ENCODE data around the gene ANKRD12.

The ANKRD12 gene

GRCh38 chr18:9184998-9185613 lies 48.5 kb downstream of the ANKRD12 start:
- DNase-seq (ENCODE audit: low spot score): no peak

- no peak for DNase-seq (ENCODE audit: low spot score)
Observed at GRCh38 chr18:9188359-9189231, 52.0 kb downstream of the ANKRD12 start.

DNA sequence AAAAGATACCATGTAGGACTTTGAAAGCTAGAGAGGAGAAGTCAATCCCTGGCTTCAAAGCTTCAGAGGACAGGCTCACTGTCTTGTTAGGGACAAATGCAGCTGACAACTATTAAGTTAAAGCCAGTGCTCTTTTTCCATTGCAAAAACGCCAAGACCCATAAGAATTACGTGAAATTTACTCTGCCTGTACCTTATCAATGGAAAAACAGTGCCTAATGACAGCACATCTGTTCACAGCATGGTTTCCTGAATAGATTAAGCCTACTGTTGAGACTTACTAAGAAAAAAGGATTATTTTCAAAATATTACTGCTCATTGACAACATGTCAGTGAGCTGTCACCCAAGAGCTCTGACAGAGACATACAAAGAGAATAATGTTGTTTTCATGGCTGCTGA lies 52.9 kb downstream of the ANKRD12 start:
- DNase-seq (ENCODE audit: low spot score): no peak

DNA sequence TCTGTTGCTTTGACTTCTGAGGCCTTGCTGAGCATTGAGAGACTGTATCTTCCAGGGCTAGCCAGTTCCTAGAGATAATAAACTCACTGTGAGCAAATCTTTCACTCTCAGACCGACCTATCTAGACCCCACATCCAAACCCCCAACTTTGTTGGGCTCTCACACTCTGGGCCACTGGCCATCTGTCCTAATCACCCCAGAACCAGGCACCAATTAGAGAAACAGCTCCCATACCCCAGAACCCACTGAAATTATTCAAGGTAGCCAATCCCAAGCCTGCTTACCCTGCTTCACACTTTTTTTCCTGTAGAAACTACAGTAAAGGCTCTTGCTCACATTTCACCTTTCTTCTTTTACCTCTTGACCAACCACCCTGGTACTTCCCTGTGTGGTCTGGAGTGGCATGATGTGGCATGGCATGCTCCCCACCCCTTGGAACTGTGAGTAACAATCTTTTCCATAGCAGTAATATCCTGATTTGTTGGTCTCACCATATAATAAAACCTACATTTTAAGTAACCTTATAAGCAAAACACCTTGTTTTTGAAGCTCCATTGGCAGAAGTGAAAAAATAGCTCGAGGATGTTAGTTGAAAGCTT lies 55.2 kb downstream of the ANKRD12 start:
- no peak for DNase-seq (ENCODE audit: low spot score)

DNA sequence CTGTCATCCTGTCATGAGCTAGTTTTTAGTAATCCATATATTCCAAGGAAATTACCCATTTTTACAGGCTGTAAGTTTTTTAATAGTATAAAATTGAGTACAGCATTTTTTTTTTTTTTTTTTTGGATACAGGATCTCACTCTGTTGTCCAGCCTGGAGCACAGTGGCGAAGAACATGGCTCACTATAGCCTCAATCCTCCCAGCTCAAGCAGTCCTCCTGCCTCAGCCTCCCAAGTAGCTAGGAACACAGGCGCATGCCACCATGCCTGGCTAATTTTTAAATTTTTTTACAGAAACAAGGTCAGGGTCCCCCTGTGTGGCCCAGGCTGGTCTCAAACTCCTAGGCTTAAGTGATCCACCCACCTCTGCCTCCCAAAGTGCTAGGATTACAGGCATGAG lies 56.5 kb downstream of the ANKRD12 start:
- no peak for DNase-seq (ENCODE audit: low spot score)

GRCh38 chr18:9196568-9196967 lies 60.0 kb downstream of the ANKRD12 start:
- no peak for DNase-seq (ENCODE audit: low spot score)

- DNase-seq (ENCODE audit: low spot score): no peak
Observed at GRCh38 chr18:9199681-9200080, 63.1 kb downstream of the ANKRD12 start.

DNA sequence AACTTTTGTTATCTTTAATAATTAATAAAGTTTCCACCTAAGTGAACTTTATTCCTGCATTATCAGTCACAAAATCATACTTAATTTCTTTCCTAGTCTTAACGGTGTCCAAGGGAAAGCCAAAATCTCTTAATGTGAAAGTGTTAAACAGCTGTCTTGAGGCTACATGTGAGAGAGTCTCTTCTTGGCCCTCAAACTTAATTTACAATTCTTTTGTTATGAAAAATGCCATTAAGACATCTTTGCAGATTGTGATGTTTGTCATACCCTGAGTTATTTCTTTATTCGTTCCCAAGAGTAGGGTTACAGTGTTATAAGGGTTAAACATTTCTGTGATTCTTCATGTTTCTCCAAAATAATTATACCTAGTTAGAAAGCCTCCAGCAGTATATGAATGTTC lies 64.6 kb downstream of the ANKRD12 start:
- no peak for DNase-seq (ENCODE audit: low spot score)

GRCh38 chr18:9204659-9205058 lies 68.1 kb downstream of the ANKRD12 start:
- DNase-seq (ENCODE audit: low spot score): no peak

GRCh38 chr18:9206421-9206820 lies 69.8 kb downstream of the ANKRD12 start:
- no peak for DNase-seq (ENCODE audit: low spot score)

GRCh38 chr18:9209279-9209678 lies 72.7 kb downstream of the ANKRD12 start:
- no peak for DNase-seq (ENCODE audit: low spot score)

DNA sequence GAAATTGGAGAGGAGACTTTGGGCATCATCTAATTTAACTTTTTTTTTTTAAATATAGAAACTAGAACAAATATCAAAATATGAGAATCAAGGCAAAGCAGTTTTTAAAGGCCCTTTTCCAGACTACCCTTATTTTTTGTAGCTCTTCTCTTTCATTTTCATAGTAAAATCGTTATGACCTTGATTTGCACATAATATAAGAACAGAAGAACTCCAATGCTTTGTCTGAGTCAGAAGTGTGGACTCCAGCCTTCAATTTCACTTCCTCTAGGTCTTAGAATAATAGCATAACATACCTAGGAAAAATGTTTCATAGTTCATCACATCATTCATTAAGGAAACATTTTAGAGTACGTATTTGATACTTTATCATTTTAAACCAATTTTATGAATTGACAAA lies 74.4 kb downstream of the ANKRD12 start:
- DNase-seq (ENCODE audit: low spot score): no peak

DNA sequence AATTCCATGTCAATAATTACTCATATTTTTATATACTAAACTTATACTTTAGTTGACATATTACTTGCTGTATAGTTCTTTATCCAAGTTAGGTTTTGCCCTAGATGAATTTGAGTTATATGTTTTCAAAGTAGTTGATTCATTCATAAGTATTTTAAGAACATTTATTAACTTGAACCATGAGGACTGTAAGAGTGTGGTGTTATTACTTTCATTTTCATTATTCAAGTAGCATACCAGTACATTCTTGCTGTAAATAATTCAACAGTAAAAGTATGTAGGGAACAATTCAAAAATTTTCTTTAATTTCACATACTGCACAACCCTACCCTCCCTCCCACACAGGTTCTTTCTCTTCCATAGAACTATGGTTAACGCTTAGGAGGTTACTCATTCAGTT lies 75.4 kb downstream of the ANKRD12 start:
- no peak for DNase-seq (ENCODE audit: low spot score)

DNA sequence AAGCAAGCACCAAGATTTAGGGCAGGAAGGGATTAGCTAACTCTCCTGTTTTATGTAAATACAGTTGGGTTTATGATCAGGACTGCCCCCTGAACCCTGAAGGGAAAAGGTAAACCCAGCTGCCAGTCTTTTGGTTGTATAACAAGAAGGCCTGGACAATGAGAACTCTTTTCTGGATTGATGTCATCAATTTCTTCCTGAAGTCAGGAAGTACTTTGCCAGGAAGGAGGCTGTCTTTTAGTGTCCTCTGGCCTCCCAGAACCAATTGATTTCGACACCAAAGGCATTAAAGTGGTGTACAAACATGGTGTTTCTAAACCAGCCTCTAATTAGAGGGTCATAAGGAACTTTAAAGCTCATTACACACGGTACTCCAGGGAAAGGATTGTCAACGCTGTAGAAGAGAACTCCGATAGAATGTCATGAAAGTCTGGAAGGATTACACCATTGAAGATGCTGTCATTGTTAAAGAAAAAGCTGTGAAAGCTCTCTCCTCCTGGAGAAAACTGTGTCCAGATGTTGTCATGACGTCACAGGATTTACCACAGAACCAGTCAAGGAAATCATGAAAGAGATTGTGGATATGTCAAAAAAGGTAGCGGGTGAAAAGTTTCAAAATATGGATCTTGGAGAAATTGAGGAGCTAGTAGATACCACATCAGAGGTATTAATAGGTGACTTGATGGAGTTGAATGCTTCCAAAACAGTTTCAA lies 78.8 kb downstream of the ANKRD12 start:
- no peak for DNase-seq (ENCODE audit: low spot score)

DNA sequence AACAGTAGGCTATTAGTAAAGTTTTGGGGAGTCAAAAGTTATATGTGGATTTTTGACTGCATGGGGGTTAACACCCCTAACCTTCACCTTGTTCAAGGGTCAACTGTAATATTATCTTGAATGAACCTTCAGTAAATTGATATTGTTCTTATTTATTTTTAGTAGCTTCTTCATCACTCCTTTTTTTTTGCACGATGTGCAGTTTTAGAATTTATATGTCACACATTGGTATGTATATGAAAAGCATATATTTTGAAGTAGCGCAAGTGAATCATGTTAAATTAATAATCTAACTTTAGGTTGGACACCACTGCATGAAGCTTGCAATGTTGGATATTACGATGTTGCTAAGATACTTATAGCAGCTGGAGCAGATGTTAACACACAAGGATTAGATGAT lies 79.9 kb downstream of the ANKRD12 start:
- DNase-seq (ENCODE audit: low spot score): no peak

GRCh38 chr18:9217743-9218451 lies 81.3 kb downstream of the ANKRD12 start:
- DNase-seq (ENCODE audit: low spot score): no peak

GRCh38 chr18:9221040-9221439 lies 84.5 kb downstream of the ANKRD12 start:
- no peak for DNase-seq (ENCODE audit: low spot score)

GRCh38 chr18:9221661-9222060 lies 85.1 kb downstream of the ANKRD12 start:
- no peak for DNase-seq (ENCODE audit: low spot score)

DNA sequence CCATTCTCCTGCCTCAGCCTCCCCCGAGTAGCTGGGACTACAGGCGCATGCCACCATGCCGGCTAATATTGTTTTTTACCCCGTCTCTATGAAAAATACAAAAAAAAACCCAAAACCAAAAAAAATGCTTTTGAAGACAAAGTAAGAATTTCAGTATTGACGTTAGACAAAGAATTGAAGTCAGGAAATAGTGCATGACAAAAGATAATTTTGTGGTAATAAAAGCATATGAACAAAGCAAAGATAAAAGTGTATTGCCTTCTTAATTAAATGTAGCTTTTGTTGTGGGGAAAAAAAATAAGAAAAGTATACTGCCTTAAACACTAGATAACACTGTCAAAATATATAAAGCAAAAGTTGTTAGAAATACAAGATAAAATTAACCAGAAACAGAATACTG lies 86.8 kb downstream of the ANKRD12 start:
- DNase-seq (ENCODE audit: low spot score): no peak

- no peak for DNase-seq (ENCODE audit: low spot score)
Observed at GRCh38 chr18:9226463-9226862, 89.9 kb downstream of the ANKRD12 start.

- DNase-seq (ENCODE audit: low spot score): no peak
Observed at GRCh38 chr18:9231852-9232486, 95.4 kb downstream of the ANKRD12 start.

GRCh38 chr18:9232977-9233376 lies 96.4 kb downstream of the ANKRD12 start:
- DNase-seq (ENCODE audit: low spot score): no peak

Data from LoVo (cell line).